COR-L47 (cell line): ENCODE results near the gene ARHGAP22.
"Not testable (repeated sequence)": the region's sequence is repeated elsewhere in the genome, so short reads cannot be mapped to it uniquely, and the experiment has no call there.

Experiments
- DNase-seq: peaks from one replicate; lab custom pipeline; 2025; lab: John Stamatoyannopoulos, UW

The ARHGAP22 gene

GRCh38 chr10:48450233-48450740, 154.6 kb downstream of the ARHGAP22 start:
- no peak for DNase-seq

GRCh38 chr10:48449501-48450232, 155.2 kb downstream of the ARHGAP22 start:
- DNase-seq = no peak

GRCh38 chr10:48448796-48449195, 156.1 kb downstream of the ARHGAP22 start:
- no peak for DNase-seq

- no peak for DNase-seq
Measured at GRCh38 chr10:48447356-48448215, 157.3 kb downstream of the ARHGAP22 start.

DNA sequence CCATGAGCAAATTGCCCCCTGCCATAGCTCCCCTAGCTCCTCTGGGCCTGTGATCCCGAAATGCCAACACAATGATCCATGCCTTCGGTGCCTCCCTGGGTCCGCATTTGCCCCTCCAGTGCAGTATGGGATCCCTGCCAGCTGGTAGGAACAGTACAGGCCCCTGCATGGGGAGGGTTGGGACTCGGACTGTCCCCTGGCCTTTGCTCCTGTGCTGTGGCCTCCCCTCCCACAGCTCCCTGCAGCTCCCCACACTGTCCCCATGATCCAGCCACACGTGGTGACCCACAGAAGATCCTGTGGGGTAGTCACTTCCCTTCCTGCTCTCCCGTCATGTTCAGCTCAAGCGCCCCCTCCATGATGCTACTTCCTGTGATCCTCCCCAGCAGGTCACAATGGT, 158.1 kb downstream of the ARHGAP22 start:
- DNase-seq = no peak

DNA sequence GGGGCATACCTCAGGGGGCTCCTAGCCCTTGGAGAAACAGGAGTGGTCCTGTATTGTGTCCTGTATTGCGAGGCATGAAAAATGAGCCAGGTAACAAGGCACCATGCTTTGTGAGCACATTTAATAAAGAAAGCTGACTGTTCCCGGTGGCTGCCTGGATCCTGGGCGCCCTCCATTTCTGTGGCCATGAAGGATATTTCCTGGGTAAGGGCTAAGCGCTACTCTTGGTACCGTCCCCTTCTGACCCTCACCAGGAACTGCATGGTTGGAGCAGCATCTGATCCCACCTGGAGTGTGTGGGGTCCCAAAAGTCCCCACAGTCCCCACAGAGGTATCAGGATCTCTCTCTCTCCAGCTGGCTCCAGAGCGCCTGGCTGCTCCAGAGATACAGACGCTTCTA, 158.9 kb downstream of the ARHGAP22 start:
- DNase-seq = no peak

DNA sequence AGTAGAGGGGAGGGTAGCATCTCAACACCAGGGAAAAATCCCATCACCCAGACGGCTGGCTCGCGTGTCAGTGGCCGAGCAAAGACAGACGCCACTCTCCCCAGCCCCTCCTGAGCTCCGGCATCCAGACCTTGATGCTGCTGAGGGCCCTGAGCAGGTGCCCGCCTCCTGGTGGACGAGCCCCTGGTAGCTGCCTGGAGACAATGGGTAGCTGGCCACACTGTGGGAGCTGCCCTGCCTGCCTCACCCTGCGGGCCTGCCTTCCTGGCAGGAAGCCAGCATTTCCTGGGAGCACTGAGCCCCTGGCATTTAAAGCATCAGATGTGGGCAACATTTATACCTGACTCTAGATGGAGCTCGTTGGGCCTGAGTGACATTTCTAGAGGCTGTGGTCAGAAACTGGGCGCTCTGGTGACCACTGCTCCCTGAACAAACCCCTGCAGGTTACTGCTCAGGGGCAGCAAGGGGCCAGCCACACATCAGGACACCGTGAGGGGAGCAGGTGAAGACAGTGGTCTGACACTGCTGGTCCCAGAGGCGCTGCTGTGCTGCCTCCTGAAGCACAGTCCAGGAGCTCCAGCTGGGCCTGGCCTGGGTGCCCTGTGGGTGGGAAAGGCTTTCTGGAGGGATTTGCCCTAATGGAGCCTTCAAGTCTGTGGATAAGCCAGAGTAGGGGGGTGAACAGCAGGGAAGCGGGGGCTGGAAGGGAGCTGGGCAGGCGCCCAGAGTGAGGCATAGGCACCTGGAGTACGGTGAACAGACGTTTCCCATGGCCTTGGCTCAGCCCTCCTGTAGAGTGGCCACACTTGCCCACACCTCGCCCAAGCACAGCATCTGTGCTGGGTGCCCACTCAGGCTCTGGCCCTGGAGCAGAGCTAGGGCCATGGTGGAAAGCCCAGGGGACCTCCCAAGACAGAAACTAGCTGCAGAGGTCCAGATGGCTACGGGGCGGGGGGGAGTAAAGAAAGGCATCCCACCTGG, 159.7 kb downstream of the ARHGAP22 start:
- peak; percentile 81 for DNase-seq

GRCh38 chr10:48444266-48444665, 160.6 kb downstream of the ARHGAP22 start:
- DNase-seq = peak; percentile 64

- no peak for DNase-seq
Measured at GRCh38 chr10:48442809-48443177, 162.1 kb downstream of the ARHGAP22 start.

DNA sequence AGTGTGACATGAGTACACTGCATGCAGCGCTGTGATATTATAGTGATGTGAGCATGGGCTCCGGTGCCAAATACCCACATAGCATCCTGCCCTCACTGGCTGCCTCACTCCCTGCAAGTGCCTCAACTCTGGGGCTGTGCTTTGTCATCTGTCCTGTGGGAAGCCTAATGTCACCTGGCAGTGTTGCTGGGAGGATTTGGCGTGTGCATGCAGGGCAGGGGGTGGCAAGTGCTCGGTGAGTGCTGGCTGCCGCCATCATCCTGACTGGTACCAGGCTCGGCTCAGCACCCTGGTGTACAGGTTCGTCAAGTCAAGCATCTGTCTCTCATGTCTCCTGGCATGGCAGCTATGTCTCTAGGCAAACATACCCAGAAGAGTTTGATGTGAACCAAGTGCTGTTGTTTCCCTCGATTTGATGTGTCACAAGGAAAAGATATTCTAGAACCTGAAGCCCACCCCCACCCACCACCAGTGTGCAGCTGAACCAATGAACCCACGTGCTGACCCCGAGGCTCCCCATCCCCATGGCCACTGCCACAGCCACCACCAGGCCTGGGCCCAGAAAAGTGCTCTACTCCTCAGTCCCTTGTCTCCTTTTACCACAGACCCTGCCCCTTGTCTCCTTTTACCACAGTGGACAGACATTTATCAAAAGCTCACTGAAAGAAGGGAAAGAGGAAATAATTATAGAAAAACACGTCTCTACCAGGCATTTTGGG, 162.6 kb downstream of the ARHGAP22 start:
- DNase-seq = no peak

DNA sequence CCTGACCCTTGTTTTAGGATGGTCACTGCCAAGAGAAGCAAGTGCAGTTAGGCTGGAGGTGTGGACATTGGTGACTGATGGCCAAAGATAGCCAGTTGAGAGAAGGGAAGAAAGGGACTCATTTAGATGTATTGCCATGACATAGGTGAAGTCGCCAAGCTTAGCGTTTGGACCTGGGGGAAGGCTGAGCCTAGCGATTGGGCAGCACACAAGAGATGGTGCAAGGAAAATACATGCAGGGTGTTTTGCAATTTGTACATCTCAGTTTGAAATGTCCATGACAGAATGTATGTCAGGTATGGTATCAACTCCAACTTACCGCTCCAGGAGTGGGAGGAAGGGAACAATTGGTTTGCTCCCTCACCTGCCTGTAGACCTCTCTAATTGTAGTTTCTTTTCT, 164.1 kb downstream of the ARHGAP22 start:
- no peak for DNase-seq

- no peak for DNase-seq
Measured at GRCh38 chr10:48439581-48440041, 165.3 kb downstream of the ARHGAP22 start.

DNA sequence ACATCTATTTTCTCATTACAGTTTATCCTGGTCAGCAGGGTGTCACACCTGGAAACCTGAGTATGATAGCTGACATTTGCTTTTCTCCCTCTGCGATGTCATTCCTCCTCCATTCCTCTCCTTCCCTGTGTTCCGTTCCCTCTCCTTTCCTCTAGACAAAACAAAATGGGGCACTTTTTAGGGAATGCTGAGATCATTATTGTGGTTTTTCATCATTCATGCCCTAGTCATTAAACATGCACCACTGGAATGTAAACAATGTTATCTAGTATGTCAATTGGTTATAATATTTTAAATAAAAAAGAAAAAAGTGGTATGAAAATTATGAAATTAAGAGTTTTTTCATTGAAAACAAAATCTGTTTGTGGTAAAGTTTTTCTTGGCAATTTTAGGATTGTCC, 165.8 kb downstream of the ARHGAP22 start:
- DNase-seq = no peak

- DNase-seq = no peak
Measured at GRCh38 chr10:48437546-48437945, 167.3 kb downstream of the ARHGAP22 start.

DNA sequence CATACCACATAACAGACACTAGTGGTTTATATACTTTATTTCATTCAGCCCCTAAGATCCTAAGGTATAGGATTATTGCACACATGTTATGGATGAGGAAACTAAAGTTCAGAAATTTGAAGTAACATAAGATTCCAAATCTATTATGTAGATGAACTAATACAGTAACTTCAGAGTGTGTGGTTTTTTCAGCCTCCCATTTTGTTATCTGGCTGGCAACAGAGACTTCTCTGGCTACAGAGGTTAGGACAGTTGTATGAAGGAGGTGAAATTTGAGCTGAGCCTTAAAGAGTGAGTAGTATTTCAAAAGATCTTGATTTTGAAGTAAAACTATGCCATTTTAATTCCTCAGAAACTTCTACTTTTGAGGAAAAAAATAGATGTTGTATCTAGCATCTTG, 173.0 kb downstream of the ARHGAP22 start:
- DNase-seq = no peak

DNA sequence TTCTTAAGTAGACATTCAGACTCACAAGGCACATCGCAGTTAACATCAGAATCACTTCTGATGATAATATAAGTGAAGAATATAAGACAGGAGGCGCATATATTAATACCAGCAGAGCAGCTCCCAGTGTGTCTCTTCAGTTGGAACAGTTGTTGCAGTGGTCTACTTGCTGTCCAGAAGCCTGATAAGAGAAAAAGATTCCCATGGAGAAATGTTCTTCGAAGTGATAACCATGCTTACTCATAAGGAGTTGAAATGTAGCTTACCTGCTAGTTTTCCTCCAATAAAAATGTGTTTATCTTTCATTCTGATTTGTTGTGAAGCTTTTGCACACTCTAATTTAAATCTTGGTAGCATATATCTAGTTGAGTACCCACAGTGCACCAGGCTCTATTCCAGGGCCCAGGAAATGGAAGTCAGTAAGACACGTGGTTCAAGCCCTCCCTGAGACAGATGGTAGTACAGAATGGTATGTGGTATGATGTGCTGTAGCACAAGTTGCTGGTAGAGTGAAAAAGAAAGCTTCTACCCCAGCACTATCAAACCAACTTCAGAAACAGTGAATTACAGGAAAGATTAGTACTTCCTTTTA, 174.4 kb downstream of the ARHGAP22 start:
- no peak for DNase-seq

- no peak for DNase-seq
Measured at GRCh38 chr10:48429309-48429708, 175.6 kb downstream of the ARHGAP22 start.

- DNase-seq = no peak
Measured at GRCh38 chr10:48428896-48429295, 176.0 kb downstream of the ARHGAP22 start.

- no peak for DNase-seq
Measured at GRCh38 chr10:48423884-48424283, 181.0 kb downstream of the ARHGAP22 start.

- DNase-seq = not testable (repeated sequence)
Measured at GRCh38 chr10:48421862-48422261, 183.0 kb downstream of the ARHGAP22 start.

GRCh38 chr10:48419714-48420113, 185.2 kb downstream of the ARHGAP22 start:
- no peak for DNase-seq
